GM18909 (cell line): Measurements from ENCODE around the gene ADARB2.

Experiments used
- ATAC-seq: cut with Tn5 transposase; IDR thresholded peaks from one replicate; pipeline ENCODE4 v1.9.1; 2021; ENCODE audit warnings: mild to moderate bottlenecking; ENCODE audit not compliant: unreplicated experiment, poor library complexity

The ADARB2 gene

DNA sequence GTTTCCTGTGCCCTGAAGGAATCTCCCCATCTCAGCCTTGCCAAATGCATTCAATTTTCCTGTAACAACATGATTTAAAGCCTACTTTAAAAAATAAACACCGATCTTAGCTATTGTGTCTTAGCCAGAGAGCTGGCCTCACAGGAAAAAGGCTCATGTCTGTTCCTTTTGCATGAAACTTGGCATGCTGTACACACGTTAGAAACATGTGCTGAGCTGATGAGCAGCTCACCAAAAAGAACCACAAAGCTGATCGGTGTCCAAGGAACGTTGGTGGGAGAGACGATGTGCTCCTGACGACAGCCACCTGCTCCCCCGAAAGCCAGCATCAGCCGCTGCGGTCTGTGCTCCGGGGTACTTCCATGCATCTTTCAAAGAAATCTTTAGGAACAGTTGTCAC, 135.9 kb downstream of the ADARB2 start:
- no peak for ATAC-seq

DNA sequence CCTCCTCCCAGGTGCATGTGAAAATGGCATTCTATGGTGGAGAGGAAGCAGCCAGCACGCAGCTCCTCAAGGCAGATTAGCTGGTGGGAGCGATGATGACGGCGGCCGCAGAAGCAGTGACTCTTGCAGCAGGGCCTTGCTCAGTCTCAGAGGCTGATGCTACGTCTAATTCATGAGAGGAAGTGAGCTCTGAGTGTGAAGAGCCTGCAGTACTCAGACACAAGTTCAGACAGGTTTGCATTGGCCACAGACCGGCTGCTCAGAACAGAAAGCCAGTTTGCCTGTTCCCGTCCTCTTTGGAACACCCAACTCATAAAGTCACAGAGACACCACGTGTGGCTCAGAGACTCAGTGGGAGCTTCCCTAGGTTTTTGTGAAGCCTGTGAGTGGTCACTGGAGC, 136.5 kb downstream of the ADARB2 start:
- ATAC-seq = no peak

DNA sequence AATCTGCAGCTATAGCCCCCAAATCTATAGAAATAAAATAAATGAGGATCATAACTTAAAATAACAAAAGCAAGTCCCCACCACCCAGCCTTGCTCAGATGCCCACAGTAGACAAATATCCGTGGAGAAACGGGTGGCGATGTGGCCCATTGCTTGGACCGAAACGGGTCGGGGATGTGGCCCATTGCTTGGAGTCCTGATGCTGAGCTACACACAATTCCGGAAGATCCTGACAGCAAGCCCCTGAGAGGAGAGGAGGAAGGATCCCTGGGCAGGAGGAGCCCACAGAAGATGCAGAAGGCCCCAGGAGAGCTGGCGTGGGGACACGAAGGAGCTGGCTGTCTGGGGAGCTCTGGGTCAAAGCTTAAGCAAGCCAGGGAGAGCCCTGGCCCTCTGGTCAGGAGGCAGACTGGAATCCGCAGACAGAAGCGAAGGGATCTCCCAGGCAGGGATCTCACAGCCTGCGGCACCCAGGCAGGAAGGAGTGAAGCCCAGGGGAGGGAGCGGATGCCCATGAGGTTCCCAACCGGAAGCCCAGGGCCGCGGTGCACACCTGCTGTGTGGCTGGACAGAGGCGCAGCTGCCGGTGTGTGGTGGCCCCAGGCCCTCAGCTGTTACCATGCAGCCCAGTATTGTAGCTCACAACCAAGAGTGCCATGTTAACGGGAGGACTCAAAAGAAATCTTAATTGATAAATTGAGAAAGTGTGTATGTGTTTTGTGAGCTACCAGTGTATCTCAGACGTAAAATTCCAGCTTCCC, 138.8 kb downstream of the ADARB2 start:
- no peak for ATAC-seq

DNA sequence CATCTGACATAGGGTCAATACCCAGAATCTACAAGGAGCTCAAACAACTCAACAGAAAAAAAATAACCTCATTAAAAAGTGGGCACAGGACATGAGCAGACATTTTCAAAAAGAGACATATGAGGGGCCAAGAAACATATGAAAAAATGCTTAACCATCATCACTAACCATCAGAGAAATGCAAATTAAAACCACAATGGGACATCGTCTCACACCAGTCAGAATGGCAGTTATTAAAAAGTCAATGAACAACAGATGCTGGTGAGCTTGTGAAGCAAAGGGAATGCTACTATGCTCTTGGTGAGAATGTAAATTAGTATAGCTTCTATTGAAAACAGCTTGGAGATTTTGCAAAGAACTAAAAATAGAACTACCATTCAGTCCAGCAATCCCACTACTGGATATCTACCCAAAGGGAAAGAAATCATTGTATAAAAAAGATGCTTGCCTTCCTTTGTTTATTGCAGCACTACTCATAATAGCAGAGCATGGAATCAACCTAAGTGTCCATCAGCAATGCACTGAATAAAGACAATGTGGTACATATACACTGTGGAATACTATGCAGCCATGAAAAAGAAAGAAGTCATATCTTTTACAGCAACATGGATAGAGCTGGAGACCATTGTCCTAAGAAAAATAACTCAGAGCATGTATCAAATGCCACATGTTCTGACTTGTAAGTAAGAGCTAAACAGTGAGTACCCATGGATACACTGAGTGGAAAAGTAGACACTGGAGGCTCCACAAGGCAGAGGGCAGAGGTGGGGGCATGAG, 139.8 kb downstream of the ADARB2 start:
- peak; percentile 68 for ATAC-seq

DNA sequence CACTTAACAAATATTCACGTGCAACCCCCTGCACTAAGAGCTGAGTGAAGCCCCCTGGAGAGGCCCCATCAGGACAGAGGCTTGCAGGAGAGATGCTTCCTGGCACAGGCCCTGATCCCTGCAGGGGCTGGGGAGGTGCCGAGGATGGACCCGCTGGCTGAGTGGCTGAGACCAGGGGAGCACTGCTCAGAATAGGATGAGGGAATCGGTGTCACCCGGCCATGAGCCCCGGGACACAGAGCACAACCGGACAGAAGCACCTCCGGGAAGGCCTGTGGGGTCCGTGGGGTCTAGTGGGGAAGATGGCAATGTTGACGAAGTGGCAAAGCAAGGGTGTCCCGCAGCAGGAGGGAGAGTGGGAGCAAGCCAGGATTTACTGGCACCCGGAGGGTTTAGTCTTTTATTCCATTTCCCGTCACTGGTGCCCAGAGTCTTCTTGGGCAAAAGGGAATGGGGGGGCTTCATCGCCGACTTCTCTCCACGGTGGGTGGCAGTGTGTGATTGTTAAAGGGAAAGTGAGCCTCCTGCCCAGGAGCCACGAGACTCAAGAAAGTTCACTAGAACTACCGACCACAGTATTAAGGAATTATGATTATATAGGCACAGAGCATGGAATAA, 140.7 kb downstream of the ADARB2 start:
- ATAC-seq = no peak

DNA sequence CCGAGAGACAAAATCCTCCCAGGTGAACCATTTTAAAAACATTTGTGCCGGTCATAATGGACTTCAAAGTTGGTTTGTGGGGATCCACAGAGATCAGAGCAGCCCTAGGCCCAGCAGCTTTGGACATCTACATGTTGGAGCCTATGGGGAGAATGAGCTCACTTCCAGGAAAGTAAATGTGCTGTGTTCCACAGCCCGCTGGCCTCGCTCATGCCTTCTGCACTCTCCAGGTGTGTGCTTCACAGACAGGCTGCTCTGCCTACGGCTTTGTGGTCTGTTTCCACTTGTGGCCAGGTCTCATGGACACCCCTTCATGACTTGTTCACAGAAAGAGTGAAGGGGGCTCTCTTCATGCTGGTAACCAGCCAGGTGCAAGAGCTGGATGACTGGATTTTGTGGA, 141.6 kb downstream of the ADARB2 start:
- no peak for ATAC-seq

DNA sequence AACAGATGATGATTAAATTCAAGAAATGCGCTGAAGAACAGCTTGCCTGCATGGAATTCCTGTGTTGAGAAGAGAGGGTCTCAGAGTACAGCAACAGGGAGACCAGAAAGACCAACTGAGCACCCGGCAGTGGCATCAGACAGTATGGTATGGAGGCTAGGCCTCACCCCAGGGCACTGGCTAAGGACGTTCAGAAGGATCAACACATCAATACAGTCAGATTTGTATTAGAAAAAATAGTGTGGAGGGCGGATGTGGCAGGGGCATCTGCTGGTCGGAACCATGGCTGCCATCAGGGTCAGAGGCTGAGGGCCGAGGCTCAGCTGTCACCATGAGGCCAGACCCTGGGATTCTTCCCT, 142.1 kb downstream of the ADARB2 start:
- no peak for ATAC-seq

DNA sequence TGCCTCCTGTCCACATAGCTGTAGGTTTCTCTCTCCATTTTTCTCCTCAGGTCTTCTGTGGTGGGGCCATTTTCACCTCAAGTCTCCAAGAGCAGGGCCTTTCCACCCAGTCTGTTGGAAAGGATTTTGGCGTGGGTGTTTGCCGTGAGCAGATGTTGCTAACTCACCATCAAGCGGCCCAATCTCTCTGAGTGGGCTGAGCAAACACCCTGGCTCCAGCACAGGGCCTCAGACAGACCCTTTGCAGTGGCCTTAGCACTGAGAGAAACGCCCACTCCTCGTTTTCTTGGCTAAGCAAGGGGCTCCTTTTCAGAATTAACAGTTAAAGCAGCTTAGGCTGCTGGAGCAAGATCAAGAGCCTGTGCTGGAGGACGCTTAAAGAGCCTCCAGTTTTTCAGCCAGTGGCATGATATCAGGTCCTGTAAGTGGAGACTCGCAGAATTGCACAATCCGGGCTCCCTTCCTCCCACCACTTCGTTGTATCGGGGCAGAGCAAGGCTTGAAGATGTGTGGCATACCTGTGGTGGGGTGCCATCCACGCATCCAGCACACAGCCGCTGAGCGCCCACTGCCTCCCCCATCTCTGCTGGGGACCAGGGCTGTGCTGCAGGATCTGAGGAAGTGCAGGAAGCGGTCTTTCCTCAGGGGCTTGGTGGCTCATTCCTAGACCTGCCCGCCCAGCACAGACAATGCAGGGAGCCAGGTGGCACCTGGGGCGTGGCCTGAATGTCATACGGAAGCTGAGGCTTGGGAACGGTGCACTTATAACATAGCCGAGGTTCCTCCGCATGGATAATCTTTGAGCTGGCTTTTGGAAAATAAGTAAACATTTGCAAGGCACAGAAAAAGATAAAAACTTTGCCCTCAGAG, 142.7 kb downstream of the ADARB2 start:
- no peak for ATAC-seq

DNA sequence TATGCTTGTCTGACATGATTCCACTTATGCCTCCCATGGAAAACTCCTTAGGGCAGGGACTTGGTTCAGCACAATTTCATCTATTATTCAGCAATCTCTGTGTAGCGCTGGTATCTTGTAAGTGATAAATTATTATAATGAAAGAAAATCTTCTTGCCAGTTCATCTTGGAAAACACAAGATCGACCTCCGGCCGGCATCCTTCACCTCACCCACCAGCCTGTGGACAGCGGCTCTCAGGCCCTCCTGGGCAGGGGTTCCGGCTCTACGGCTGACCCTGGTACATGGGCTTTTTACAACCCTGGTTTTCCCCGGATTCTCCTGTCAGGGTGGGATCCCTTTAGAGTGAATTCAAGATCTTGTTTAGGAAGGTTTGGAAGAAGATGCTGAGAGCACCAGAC, 145.6 kb downstream of the ADARB2 start:
- no peak for ATAC-seq

DNA sequence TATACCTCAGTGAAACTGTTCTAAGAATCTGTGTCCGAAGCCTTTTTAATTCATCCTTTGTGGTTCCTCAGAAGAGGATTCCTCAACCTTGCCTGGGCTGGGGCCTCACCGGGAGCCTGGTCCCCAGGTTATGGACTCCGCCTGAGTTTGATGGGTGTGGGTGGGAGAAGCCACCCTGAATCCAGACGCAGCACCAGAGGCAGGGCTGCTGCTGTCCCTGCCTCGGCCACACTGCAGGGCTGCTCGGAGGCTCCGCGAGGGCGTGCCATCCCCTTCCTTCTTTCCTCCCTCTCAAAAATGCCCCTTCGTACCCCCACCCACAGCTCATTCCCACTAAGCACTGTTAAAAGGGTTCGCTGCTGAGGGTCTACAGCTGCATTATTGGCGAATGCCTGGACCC, 146.3 kb downstream of the ADARB2 start:
- ATAC-seq = no peak

DNA sequence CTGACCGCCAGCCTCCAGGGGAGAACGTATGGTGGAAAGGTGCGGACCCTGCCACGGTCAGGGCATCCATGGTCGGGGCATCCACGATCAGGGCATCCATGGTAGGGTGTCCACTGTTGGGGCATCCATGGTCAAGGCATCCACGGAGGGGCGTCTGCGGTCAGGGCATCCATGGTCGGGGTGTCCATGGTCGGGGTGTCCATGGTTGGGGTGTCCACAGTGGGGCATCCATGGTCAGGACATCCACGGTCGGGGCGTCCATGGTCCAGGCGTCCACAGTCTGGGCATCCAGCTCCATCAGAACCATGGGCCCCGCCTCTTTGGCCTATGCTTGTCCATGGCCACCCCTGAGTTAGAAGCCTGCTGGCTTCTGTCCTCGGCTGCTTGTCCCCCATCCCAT, 148.1 kb downstream of the ADARB2 start:
- no peak for ATAC-seq

DNA sequence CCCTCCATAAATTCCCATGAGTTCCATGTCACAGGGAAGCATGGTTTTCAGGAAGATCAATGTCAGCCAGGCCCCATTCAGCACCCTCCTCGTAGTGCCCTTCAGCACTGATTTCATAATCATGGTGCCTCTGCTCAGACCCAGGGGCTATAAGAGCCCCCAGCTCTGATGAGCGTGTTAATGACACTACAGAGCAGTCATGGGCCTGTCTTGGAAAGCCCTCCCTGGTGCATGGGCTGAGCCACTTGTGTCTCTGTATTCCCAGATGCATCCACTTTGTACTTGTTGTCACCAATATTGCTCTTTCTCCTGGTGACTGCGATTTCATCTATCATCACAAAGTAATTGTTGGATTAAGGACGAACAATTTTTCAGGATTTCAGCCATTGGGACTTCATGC, 154.6 kb downstream of the ADARB2 start:
- no peak for ATAC-seq

DNA sequence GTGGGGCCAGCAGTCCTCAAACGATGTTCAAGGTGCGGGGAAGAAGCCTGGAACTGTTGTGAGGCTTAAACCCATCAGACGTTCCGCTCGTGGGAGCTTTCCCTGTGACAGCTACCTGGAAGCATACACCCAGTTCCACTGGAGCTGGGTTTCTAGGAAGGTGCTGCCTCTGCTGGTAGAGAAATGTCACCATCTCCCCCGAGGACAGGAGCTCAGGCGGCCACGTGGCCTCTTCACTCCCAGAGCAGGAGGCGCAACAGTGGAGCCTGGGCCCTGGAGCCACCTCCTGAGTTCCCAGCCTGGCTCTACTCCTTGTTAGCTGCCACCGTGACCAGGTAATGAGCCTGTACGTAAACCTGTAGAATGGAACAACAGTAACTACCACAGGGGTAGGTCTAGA, 156.1 kb downstream of the ADARB2 start:
- ATAC-seq = no peak

DNA sequence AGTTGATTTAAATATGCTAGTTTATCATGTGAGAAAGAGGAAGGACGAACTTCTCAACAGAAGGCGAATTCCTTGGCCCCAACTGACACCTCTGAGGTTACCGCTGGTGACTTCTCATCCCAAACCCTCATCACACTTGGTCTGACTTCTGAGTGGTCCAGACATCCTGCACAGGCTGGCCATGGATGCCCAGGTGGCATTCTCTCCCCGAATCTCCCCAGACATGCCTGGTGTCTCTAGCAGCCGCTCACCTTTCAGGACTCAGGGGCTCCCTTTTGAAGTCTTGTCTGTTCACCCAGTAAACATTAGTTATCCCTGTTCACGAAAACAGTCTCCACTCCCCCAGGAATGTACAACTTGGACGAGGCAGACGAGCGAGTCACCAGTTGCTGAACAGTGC, 157.7 kb downstream of the ADARB2 start:
- no peak for ATAC-seq

DNA sequence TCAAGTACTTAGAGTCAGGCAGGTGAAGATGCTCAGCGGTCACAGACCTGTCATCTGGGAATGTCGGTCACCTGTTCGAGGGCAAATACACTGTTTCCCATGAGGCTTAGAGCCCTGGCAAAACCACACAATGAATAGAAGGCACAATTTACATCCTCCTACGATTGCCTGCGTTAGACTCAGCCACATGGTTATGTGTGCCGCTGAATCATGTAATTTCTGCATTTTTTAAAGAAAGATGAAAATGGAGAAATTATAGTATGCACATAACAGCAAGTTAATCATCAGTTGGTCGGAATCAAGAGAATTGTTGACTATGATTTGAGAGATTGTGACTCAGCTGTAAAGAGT, 158.2 kb downstream of the ADARB2 start:
- no peak for ATAC-seq

DNA sequence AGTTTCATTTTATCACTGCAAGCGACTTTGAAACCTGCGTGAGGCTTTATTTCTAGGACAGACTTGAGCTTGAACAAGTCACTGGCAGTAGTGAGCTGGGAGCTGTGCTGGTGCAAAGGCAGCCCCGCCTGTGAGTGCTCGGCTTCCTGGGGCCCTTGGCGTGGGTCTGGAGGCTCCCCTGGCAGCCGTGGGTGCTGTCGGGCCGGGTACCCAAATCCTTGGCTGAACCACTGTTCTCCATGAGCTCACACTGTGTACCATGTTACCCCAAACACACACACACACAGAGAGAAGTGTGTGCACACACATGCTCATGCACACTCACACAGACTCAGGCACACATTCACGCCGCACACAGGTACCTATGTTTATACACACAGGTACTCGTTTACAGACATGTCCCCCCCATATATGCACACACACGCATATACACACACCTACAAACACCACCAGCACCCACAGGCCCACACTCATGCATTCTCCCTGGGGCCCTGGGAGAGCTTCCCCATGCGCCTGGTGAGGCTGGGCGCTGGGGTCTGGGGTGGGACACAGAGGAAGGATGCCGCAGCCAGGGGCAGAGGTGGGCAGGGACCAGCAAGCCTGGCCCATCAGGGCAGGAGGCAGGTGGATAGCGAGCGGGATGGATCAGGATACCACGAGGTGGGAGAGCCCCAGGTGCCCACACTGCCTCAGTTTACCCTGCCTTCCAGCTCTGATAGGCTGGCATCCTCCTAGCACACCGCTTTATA, 158.8 kb downstream of the ADARB2 start:
- ATAC-seq = no peak

DNA sequence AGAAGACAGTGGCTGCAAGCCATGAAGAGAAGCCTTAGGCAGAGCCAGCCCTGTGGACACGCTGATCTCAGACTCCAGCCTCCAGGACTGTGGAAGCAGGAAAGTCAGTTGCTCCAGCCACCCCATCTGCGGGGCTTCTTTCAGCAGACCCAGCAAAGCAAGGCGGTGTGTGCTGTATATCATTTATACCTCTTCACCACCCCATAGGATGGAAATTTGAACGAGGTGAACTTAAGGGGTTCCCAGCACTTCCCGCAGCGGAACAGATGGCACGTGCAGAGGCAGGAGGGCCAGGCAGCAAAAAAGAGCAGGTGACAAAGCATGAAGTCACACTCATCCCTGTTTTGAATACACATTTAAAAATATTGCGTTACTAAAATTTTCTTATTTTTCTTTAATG, 159.4 kb downstream of the ADARB2 start:
- ATAC-seq = no peak

DNA sequence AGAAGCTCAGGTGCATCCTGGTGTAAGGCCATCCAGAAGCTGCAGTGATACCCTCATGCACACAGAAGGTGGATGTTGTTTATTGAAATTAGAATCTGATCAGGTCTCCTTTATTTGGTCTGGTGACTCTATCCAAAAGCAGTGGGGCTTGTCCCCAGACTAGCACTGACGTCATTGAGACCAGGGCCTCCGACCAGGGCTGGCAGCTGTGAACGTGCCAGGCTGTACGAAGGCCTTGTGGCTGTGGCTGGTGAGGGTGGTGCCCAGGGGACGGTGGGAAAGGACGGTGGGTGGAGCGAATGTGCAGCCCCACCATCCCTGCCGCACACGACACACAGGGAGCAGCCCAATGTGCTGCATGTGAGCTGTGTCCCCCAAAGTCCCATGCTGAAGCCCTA, 160.0 kb downstream of the ADARB2 start:
- no peak for ATAC-seq

DNA sequence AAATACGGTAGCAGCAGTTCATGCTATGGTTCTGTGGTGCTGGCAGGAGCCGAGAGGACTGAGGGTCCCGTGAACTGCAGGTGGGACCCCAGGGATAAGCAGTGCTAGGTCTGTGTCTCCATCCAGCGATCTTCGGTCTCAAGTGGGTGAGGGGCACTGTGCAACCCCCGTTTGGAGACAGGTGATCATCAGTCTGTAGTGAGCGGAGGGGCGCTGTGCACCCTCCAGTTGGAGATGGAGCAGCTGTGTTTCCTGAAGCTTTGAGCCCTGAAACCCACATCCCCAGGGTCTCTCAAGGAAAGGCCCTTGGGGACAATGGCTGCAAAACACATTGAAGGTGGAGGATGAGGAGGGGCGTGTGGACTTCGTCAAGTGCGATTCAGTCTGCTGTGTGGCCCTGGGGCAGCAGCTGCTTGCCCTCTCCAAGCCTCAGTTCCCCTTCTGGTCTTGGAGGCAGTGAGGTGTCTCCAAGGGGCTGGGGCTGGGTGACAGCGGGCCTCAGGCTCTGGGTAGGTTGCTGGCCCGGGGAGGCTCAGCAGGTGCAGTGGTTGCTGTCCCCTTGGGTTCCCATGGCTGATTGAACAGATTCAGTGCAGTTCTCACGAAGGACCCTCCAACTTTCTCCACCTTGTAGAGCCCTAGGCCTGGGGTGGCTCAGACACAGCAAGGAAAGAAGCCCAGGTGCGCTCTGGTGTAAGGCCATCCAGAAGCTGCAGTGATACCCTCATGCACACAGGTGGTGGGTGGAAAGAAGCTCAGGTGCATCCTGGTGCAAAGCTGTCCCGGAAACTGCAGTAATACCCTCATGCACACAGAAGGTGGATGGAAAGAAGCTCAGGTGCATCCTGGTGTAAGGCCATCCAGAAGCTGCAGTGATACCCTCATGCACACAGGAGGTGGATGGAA, 160.6 kb downstream of the ADARB2 start:
- no peak for ATAC-seq
